NCI-H1048 (cell line): ENCODE data around the gene TENT5C.

Experiments used
- DNase-seq: peaks from one replicate; lab custom pipeline; 2025; lab: John Stamatoyannopoulos, UW

The TENT5C gene

GRCh38 chr1:117657949-117658660, 52.3 kb downstream of the TENT5C start:
- no peak for DNase-seq

- no peak for DNase-seq
Measured at GRCh38 chr1:117658676-117659075, 52.8 kb downstream of the TENT5C start.

- no peak for DNase-seq
Measured at GRCh38 chr1:117659550-117660270, 53.9 kb downstream of the TENT5C start.

- DNase-seq = no peak
Measured at GRCh38 chr1:117660271-117660965, 54.6 kb downstream of the TENT5C start.

- DNase-seq = no peak
Measured at GRCh38 chr1:117661027-117661426, 55.2 kb downstream of the TENT5C start.

- no peak for DNase-seq
Measured at GRCh38 chr1:117662667-117663066, 56.8 kb downstream of the TENT5C start.

GRCh38 chr1:117663156-117663902, 57.5 kb downstream of the TENT5C start:
- no peak for DNase-seq

- DNase-seq = no peak
Measured at GRCh38 chr1:117664314-117664713, 58.5 kb downstream of the TENT5C start.

GRCh38 chr1:117665556-117666270, 59.9 kb downstream of the TENT5C start:
- DNase-seq = no peak

GRCh38 chr1:117669572-117669971, 63.7 kb downstream of the TENT5C start:
- DNase-seq = no peak

GRCh38 chr1:117670976-117671780, 65.3 kb downstream of the TENT5C start:
- DNase-seq = no peak

GRCh38 chr1:117671781-117672501, 66.1 kb downstream of the TENT5C start:
- DNase-seq = no peak

- no peak for DNase-seq
Measured at GRCh38 chr1:117672756-117673155, 66.9 kb downstream of the TENT5C start.

- no peak for DNase-seq
Measured at GRCh38 chr1:117673405-117673804, 67.6 kb downstream of the TENT5C start.

GRCh38 chr1:117674521-117675400, 68.9 kb downstream of the TENT5C start:
- DNase-seq = no peak

GRCh38 chr1:117675907-117676430, 70.1 kb downstream of the TENT5C start:
- DNase-seq = no peak

GRCh38 chr1:117676615-117677130, 70.8 kb downstream of the TENT5C start:
- DNase-seq = no peak
